ENCODE measurements around the gene HOXA9. TPM values are rescaled to one million over a fixed set of nuclear protein-coding genes. Genes with fewer than 3 reads are reported as not detected.

The HOXA9 gene
- total RNA-seq, 1 donor from 2014 or later: not detected

- no peak for FAIRE-seq
- H3K9me3 ChIP-seq (ENCODE audit: insufficient read depth, low read depth, low read length): peaks cover 8% of the 10 kb centered on the region
- H3K4me1 ChIP-seq (ENCODE audit: insufficient read depth, low read length): peaks cover 8% of the 10 kb centered on the region
- no peak overlapping the region for H3K27ac ChIP-seq (ENCODE audit: low read depth, low read length)
- no peaks in the 10 kb centered on the region for H3K36me3 Mint-ChIP-seq (ENCODE audit: low read depth, unreplicated experiment)
- peaks cover 94% of the 10 kb centered on the region for H3K27me3 ChIP-seq (ENCODE audit: insufficient read depth, low read length)
- no peak overlapping the region for H2AFZ ChIP-seq (ENCODE audit: low read depth, low read length)
- no peak overlapping the region for H3K9ac ChIP-seq (ENCODE audit: low read length)
- no peak overlapping the region for H3K4me3 ChIP-seq (ENCODE audit: insufficient read depth, low read depth, low read length)
- H3K9me3 Mint-ChIP-seq (ENCODE audit: unreplicated experiment): peaks cover 29% of the 10 kb centered on the region
- no peaks in the 10 kb centered on the region for H3K79me2 ChIP-seq (ENCODE audit: insufficient read depth, low read length)
- H3K36me3 ChIP-seq (ENCODE audit: insufficient read depth, low read length): no peaks in the 10 kb centered on the region
- H3K4me2 ChIP-seq (ENCODE audit: low read length): no peak overlapping the region
- no peak for DNase-seq (ENCODE audit: low read depth)
- no peak for TF ChIP-seq EZH2 (IDR thresholded peaks at IDR 0.05; ENCODE audit: insufficient read depth, low read length)
- TF ChIP-seq, protein P1, sequence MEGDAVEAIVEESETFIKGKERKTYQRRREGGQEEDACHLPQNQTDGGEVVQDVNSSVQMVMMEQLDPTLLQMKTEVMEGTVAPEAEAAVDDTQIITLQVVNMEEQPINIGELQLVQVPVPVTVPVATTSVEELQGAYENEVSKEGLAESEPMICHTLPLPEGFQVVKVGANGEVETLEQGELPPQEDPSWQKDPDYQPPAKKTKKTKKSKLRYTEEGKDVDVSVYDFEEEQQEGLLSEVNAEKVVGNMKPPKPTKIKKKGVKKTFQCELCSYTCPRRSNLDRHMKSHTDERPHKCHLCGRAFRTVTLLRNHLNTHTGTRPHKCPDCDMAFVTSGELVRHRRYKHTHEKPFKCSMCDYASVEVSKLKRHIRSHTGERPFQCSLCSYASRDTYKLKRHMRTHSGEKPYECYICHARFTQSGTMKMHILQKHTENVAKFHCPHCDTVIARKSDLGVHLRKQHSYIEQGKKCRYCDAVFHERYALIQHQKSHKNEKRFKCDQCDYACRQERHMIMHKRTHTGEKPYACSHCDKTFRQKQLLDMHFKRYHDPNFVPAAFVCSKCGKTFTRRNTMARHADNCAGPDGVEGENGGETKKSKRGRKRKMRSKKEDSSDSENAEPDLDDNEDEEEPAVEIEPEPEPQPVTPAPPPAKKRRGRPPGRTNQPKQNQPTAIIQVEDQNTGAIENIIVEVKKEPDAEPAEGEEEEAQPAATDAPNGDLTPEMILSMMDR (IDR thresholded peaks at IDR 0.05; ENCODE audit: insufficient read depth, low read depth, low read length): no peak
- no peak overlapping the region for H3K27ac Mint-ChIP-seq (ENCODE audit: unreplicated experiment)
- H4K20me1 ChIP-seq (ENCODE audit: insufficient read depth, low read length): no peaks in the 10 kb centered on the region
- H3K4me3 Mint-ChIP-seq (ENCODE audit: unreplicated experiment): no peak overlapping the region
- peaks cover 78% of the 10 kb centered on the region for H3K27me3 Mint-ChIP-seq (ENCODE audit: low read depth, unreplicated experiment)
- H3K4me1 Mint-ChIP-seq (ENCODE audit: low read depth, unreplicated experiment): no peaks in the 10 kb centered on the region
Observed at GRCh38 chr7:27177795-27178320, 12.5 kb upstream of the HOXA9 start.

DNA sequence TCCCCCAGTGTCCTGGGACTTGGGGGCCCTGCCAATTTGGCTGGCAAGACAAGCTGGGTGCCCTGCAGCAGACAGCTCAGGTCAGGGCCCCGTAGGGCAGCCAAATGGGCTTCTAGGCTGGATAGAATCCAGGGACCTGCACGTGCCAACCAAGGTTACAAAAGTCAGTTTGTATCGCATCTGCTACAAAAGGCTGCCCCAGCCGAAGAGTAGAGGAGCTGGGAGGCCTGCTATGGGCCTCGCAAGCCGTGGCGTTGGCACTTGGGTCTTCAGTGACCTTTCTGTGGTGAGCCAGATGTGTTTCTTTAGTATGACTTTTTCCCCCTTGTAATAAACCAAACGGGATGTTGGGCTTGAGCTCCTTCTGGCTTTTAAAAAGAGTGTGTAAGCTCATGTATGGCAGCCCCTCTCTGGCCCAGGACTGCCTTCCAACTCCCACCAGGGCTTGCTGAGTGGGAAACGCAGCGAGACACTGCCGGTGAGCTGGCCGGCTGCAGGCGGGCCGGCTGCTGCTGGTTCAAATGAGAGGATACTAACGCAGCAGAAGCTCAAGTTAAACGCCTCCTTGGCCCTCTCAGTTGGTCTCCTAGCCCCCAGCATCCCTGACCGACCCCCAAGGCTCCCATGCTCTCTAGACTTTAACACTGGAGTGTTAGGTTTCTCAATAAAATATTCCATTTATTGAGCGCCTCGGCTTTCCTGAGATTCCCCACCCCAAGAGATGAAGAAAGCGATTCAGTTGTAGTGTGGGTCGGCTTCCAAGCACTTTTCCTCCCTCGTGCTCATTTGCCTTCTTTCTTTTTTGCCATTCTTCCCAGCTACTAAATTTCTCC lies 11.8 kb upstream of the HOXA9 start:
- H3K27me3 ChIP-seq (ENCODE audit: insufficient read depth, low read length): peaks cover 94% of the 10 kb centered on the region
- H3K27me3 Mint-ChIP-seq (ENCODE audit: low read depth, unreplicated experiment): peaks cover 77% of the 10 kb centered on the region
- no peak overlapping the region for H3K27ac Mint-ChIP-seq (ENCODE audit: unreplicated experiment)
- H3K9me3 Mint-ChIP-seq (ENCODE audit: unreplicated experiment): peaks cover 28% of the 10 kb centered on the region
- H3K9me3 ChIP-seq (ENCODE audit: insufficient read depth, low read depth, low read length): peaks cover 10% of the 10 kb centered on the region
- H3K4me1 Mint-ChIP-seq (ENCODE audit: low read depth, unreplicated experiment): no peaks in the 10 kb centered on the region
- no peak overlapping the region for H3K4me2 ChIP-seq (ENCODE audit: low read length)
- H3K4me3 Mint-ChIP-seq (ENCODE audit: unreplicated experiment): no peak overlapping the region
- no peak overlapping the region for H3K9ac ChIP-seq (ENCODE audit: low read length)
- no peak for TF ChIP-seq EZH2 (IDR thresholded peaks at IDR 0.05; ENCODE audit: insufficient read depth, low read length)
- TF ChIP-seq, protein P1 (IDR thresholded peaks at IDR 0.05; ENCODE audit: insufficient read depth, low read depth, low read length): no peak
- peaks cover 3% of the 10 kb centered on the region for H4K20me1 ChIP-seq (ENCODE audit: insufficient read depth, low read length)
- H3K36me3 Mint-ChIP-seq (ENCODE audit: low read depth, unreplicated experiment): no peaks in the 10 kb centered on the region
- peaks cover 8% of the 10 kb centered on the region for H3K4me1 ChIP-seq (ENCODE audit: insufficient read depth, low read length)
- H3K79me2 ChIP-seq (ENCODE audit: insufficient read depth, low read length): no peaks in the 10 kb centered on the region
- no peak for FAIRE-seq
- no peak for DNase-seq (ENCODE audit: low read depth)
- H3K36me3 ChIP-seq (ENCODE audit: insufficient read depth, low read length): no peaks in the 10 kb centered on the region
- H3K4me3 ChIP-seq (ENCODE audit: insufficient read depth, low read depth, low read length): no peak overlapping the region
- no peak overlapping the region for H2AFZ ChIP-seq (ENCODE audit: low read depth, low read length)
- no peak overlapping the region for H3K27ac ChIP-seq (ENCODE audit: low read depth, low read length)

DNA sequence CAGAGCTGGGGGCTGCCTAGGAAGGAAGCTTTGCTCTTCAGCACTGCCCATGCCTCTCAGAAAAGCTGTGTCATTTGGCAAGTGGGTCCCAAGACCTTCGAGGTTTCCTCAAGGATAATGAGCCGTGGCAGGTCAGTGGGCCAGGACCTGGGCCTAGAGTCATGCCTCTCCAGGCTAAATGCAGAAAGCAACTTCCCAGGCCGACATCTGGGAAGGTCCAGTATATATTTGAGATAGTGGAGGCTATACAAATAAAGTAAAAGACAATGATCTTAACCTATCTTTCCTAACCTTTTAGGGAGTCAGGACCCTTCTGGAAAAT lies 11.1 kb upstream of the HOXA9 start:
- Histone ChIP-seq H3K79me2 (ENCODE audit: insufficient read depth, low read length) (no peaks in the 10 kb centered on the region), H3K4me2 (ENCODE audit: low read length) (no peak overlapping the region), H3K9me3 (ENCODE audit: insufficient read depth, low read depth, low read length) (peaks cover 10% of the 10 kb centered on the region), H3K36me3 (ENCODE audit: insufficient read depth, low read length) (no peaks in the 10 kb centered on the region), H2AFZ (ENCODE audit: low read depth, low read length) (no peak overlapping the region), H3K9ac (ENCODE audit: low read length) (no peak overlapping the region), H4K20me1 (ENCODE audit: insufficient read depth, low read length) (peaks cover 6% of the 10 kb centered on the region), H3K27ac (ENCODE audit: low read depth, low read length) (no peak overlapping the region), H3K4me1 (ENCODE audit: insufficient read depth, low read length) (peaks cover 8% of the 10 kb centered on the region), H3K27me3 (ENCODE audit: insufficient read depth, low read length) (peaks cover 95% of the 10 kb centered on the region), H3K4me3 (ENCODE audit: insufficient read depth, low read depth, low read length) (no peak overlapping the region)
- H3K4me1 Mint-ChIP-seq (ENCODE audit: low read depth, unreplicated experiment): no peaks in the 10 kb centered on the region
- no peaks in the 10 kb centered on the region for H3K36me3 Mint-ChIP-seq (ENCODE audit: low read depth, unreplicated experiment)
- FAIRE-seq (no peak), DNase-seq (ENCODE audit: low read depth) (no peak)
- H3K4me3 Mint-ChIP-seq (ENCODE audit: unreplicated experiment): no peak overlapping the region
- H3K9me3 Mint-ChIP-seq (ENCODE audit: unreplicated experiment): peaks cover 33% of the 10 kb centered on the region
- H3K27me3 Mint-ChIP-seq (ENCODE audit: low read depth, unreplicated experiment): peaks cover 77% of the 10 kb centered on the region
- H3K27ac Mint-ChIP-seq (ENCODE audit: unreplicated experiment): no peak overlapping the region
- TF ChIP-seq EZH2 (IDR thresholded peaks at IDR 0.05; ENCODE audit: insufficient read depth, low read length): no peak
- TF ChIP-seq, protein P1 (IDR thresholded peaks at IDR 0.05; ENCODE audit: insufficient read depth, low read depth, low read length): no peak

All from astrocyte (in vitro differentiated cells and primary cell).